Loucy (cell line): Measurements from ENCODE around the gene CKAP4.

Source experiments
- H2AFZ ChIP-seq: fragments of 200-600 bp; sonication (generic); 2 replicates; pipeline ENCODE4 v1.6.0; 2016; ENCODE audit warnings: antibody characterized with exemption, mild to moderate bottlenecking, low read length, moderate library complexity
- H3F3A ChIP-seq: fragments of 200-600 bp; 2 replicates; pipeline ENCODE4 v1.6.0; 2016; ENCODE audit warnings: antibody characterized with exemption, low read depth, mild to moderate bottlenecking
- H3K27me3 ChIP-seq: fragments of 200-600 bp; sonication (generic); 2 replicates; pipeline ENCODE4 v1.6.1; 2014; ENCODE audit warnings: low read length, mild to moderate bottlenecking; ENCODE audit not compliant: insufficient read depth, poor library complexity, severe bottlenecking
- H3K36me3 ChIP-seq: fragments of 200-600 bp; sonication (generic); 2 replicates; pipeline ENCODE4 v1.6.1; 2016; ENCODE audit warnings: low read length; ENCODE audit not compliant: insufficient read depth
- H3K4me1 ChIP-seq: fragments of 200-600 bp; sonication (generic); 2 replicates; pipeline ENCODE4 v1.5.1; 2014; ENCODE audit warnings: low read length, mild to moderate bottlenecking; ENCODE audit not compliant: insufficient read depth, poor library complexity, severe bottlenecking
- H3K4me2 ChIP-seq: fragments of 200-600 bp; sonication (generic); 2 replicates; pipeline ENCODE4 v1.6.0; 2014; ENCODE audit warnings: antibody characterized with exemption, low read length, low read depth, mild to moderate bottlenecking; ENCODE audit not compliant: poor library complexity, severe bottlenecking
- H3K4me3 ChIP-seq: fragments of 200-600 bp; sonication (generic); 2 replicates; pipeline ENCODE4 v1.5.1; 2014; ENCODE audit warnings: low read length, mild to moderate bottlenecking, mixed read lengths; ENCODE audit not compliant: poor library complexity, severe bottlenecking
- H3K79me2 ChIP-seq: fragments of 200-600 bp; sonication (generic); 2 replicates; pipeline ENCODE4 v1.6.1; 2014; ENCODE audit warnings: low read length; ENCODE audit not compliant: insufficient read depth
- H3K9ac ChIP-seq: fragments of 200-600 bp; sonication (generic); 2 replicates; pipeline ENCODE4 v1.6.0; 2014; ENCODE audit warnings: mild to moderate bottlenecking, low read depth, low read length, moderate library complexity; ENCODE audit not compliant: poor library complexity, severe bottlenecking
- H3K9me2 ChIP-seq: fragments of 200-600 bp; sonication (generic); replicated peaks from 2 replicates; pipeline ENCODE4 v1.6.1; 2016; ENCODE audit warnings: low read depth, low read length, mixed read lengths
- H3K9me3 ChIP-seq: fragments of 200-600 bp; sonication (generic); 2 replicates; pipeline ENCODE4 v1.6.1; 2014; ENCODE audit warnings: mild to moderate bottlenecking, antibody characterized with exemption, low read length, low read depth; ENCODE audit not compliant: insufficient read depth
- H4K20me1 ChIP-seq: fragments of 200-600 bp; sonication (generic); 2 replicates; pipeline ENCODE4 v1.6.0; 2014; ENCODE audit warnings: antibody characterized with exemption, low read length, mild to moderate bottlenecking; ENCODE audit not compliant: insufficient read depth, poor library complexity, severe bottlenecking
- EZH2phosphoT487 ChIP-seq: fragments of 200-600 bp; IDR thresholded peaks from 2 replicates; pipeline ENCODE4 v1.6.1; 2018; ENCODE audit warnings: antibody characterized with exemption, mild to moderate bottlenecking, moderate library complexity, borderline replicate concordance
- TF ChIP-seq, protein P1 (sequence below): fragments of 200-600 bp; sonication (generic); conservative IDR thresholded peaks from 2 replicates; pipeline ENCODE4 v1.5.1; 2014; ENCODE audit warnings: mild to moderate bottlenecking, antibody characterized with exemption, low read length

The CKAP4 gene

GRCh38 chr12:106188256-106188655, 59.6 kb downstream of the CKAP4 start:
- Histone ChIP-seq H3K9ac (no peak overlapping the region), H3K4me2 (no peak overlapping the region), H3K4me1 (no peaks in the 10 kb centered on the region), H2AFZ (no peak overlapping the region), H3K9me2 (no peaks in the 10 kb centered on the region; the same call in 1 of the 2 replicates), H3K79me2 (no peaks in the 10 kb centered on the region), H3K27me3 (no peaks in the 10 kb centered on the region), H3F3A (no peaks in the 10 kb centered on the region), H3K36me3 (no peaks in the 10 kb centered on the region), H3K9me3 (no peaks in the 10 kb centered on the region), H4K20me1 (no peaks in the 10 kb centered on the region), H3K4me3 (no peak overlapping the region)
- TF ChIP-seq EZH2phosphoT487: no peak
- TF ChIP-seq, protein P1, sequence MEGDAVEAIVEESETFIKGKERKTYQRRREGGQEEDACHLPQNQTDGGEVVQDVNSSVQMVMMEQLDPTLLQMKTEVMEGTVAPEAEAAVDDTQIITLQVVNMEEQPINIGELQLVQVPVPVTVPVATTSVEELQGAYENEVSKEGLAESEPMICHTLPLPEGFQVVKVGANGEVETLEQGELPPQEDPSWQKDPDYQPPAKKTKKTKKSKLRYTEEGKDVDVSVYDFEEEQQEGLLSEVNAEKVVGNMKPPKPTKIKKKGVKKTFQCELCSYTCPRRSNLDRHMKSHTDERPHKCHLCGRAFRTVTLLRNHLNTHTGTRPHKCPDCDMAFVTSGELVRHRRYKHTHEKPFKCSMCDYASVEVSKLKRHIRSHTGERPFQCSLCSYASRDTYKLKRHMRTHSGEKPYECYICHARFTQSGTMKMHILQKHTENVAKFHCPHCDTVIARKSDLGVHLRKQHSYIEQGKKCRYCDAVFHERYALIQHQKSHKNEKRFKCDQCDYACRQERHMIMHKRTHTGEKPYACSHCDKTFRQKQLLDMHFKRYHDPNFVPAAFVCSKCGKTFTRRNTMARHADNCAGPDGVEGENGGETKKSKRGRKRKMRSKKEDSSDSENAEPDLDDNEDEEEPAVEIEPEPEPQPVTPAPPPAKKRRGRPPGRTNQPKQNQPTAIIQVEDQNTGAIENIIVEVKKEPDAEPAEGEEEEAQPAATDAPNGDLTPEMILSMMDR: no peak
